ENCODE results near the gene PDE9A.

DNA sequence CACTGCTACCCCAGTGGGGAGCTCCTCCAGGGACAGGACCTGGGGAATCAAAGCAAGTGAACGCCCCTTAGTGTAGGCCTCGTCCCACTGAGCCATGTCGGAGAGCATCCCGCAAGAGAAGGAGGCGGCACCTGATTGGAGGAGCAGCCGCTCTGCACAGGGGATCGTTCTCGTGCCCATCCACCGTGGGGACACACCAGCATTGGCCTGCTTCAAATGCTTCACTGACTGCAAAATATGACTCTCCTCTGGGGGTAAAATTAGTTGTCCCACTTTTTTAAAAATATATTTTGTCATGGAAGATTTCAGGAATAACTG, 111.0 kb downstream of the PDE9A start:
- TF ChIP-seq, protein P1, sequence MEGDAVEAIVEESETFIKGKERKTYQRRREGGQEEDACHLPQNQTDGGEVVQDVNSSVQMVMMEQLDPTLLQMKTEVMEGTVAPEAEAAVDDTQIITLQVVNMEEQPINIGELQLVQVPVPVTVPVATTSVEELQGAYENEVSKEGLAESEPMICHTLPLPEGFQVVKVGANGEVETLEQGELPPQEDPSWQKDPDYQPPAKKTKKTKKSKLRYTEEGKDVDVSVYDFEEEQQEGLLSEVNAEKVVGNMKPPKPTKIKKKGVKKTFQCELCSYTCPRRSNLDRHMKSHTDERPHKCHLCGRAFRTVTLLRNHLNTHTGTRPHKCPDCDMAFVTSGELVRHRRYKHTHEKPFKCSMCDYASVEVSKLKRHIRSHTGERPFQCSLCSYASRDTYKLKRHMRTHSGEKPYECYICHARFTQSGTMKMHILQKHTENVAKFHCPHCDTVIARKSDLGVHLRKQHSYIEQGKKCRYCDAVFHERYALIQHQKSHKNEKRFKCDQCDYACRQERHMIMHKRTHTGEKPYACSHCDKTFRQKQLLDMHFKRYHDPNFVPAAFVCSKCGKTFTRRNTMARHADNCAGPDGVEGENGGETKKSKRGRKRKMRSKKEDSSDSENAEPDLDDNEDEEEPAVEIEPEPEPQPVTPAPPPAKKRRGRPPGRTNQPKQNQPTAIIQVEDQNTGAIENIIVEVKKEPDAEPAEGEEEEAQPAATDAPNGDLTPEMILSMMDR (IDR thresholded peaks at IDR 0.05; ENCODE audit: poor library complexity), result no peak
- TF ChIP-seq EZH2phosphoT487 (IDR thresholded peaks at IDR 0.05; ENCODE audit: low read depth, severe bottlenecking, unreplicated experiment), result no peak
